ENCODE measurements around the gene TNS4. TPM values are rescaled to one million over a fixed set of nuclear protein-coding genes. Genes with fewer than 3 reads are reported as not detected.

TNS4 gene
- polyA plus RNA-seq, 4 donors = 3.0 TPM; not detected in 3

- no peak overlapping the region for H3K27ac ChIP-seq (ENCODE audit: low read depth in 1 of 3, low read length in 2 of 3)
- peaks cover 0 to 9% (median 0%) of the 10 kb centered on the region in 3 donors for H3K4me1 ChIP-seq (ENCODE audit: control insufficient read depth in 3 of 3, insufficient read depth in 2 of 3, low read depth in 1 of 3, low read length in 2 of 3)
- 81 to 86% (median 81%) methylated on average over 15 of the region's 15 CpGs for WGBS, 3 donors
- peaks cover 0 to 9% (median 2%) of the 10 kb centered on the region in 3 donors for H3K27me3 ChIP-seq (ENCODE audit: control insufficient read depth in 3 of 3, insufficient read depth in 3 of 3, low read length in 3 of 3)
- FAIRE-seq (no peak), DNase-seq (no peak)
- H3K36me3 ChIP-seq (ENCODE audit: control insufficient read depth in 3 of 3, insufficient read depth in 2 of 3, low read depth in 1 of 3, low read length in 3 of 3) = no peaks in the 10 kb centered on the region
- no peaks in the 10 kb centered on the region for H3K9me3 ChIP-seq (ENCODE audit: control insufficient read depth in 2 of 2, insufficient read depth in 1 of 2, low read depth in 1 of 2, low read length in 1 of 2)
- no peak overlapping the region for H3K4me3 ChIP-seq (ENCODE audit: low read depth in 1 of 3, low read length in 3 of 3)
These were observed 29.9 kb upstream of the TNS4 start for GRCh38 chr17:40531051-40531991.

- 91 to 98% (median 94%) methylated on average over 5 of the region's 5 CpGs for WGBS, 3 donors
- H3K4me3 ChIP-seq (ENCODE audit: low read depth in 1 of 3, low read length in 3 of 3) = no peak overlapping the region
- DNase-seq (no peak), FAIRE-seq (no peak)
- no peak overlapping the region for H3K27ac ChIP-seq (ENCODE audit: low read depth in 1 of 3, low read length in 2 of 3)
- H3K36me3 ChIP-seq (ENCODE audit: control insufficient read depth in 3 of 3, insufficient read depth in 2 of 3, low read depth in 1 of 3, low read length in 3 of 3) = no peaks in the 10 kb centered on the region
- H3K4me1 ChIP-seq (ENCODE audit: control insufficient read depth in 3 of 3, insufficient read depth in 2 of 3, low read depth in 1 of 3, low read length in 2 of 3) = peaks cover 0 to 9% (median 0%) of the 10 kb centered on the region in 3 donors
- H3K9me3 ChIP-seq (ENCODE audit: control insufficient read depth in 2 of 2, insufficient read depth in 1 of 2, low read depth in 1 of 2, low read length in 1 of 2) = no peaks in the 10 kb centered on the region
- H3K27me3 ChIP-seq (ENCODE audit: control insufficient read depth in 3 of 3, insufficient read depth in 3 of 3, low read length in 3 of 3) = peaks cover 0 to 9% (median 2%) of the 10 kb centered on the region in 3 donors
These were observed 29.1 kb upstream of the TNS4 start for GRCh38 chr17:40530531-40530994.

- H3K4me1 ChIP-seq (ENCODE audit: control insufficient read depth in 3 of 3, insufficient read depth in 2 of 3, low read depth in 1 of 3, low read length in 2 of 3) = peaks cover 0 to 9% (median 0%) of the 10 kb centered on the region in 3 donors
- H3K9me3 ChIP-seq (ENCODE audit: control insufficient read depth in 2 of 2, insufficient read depth in 1 of 2, low read depth in 1 of 2, low read length in 1 of 2) = no peaks in the 10 kb centered on the region
- H3K4me3 ChIP-seq (ENCODE audit: low read depth in 1 of 3, low read length in 3 of 3) = no peak overlapping the region
- H3K27ac ChIP-seq (ENCODE audit: low read depth in 1 of 3, low read length in 2 of 3) = no peak overlapping the region
- peaks cover 0 to 9% (median 2%) of the 10 kb centered on the region in 3 donors for H3K27me3 ChIP-seq (ENCODE audit: control insufficient read depth in 3 of 3, insufficient read depth in 3 of 3, low read length in 3 of 3)
- DNase-seq = no peak
- FAIRE-seq = no peak
- 94 to 97% (median 97%) methylated on average over 2 of the region's 2 CpGs for WGBS, 3 donors
- H3K36me3 ChIP-seq (ENCODE audit: control insufficient read depth in 3 of 3, insufficient read depth in 2 of 3, low read depth in 1 of 3, low read length in 3 of 3) = no peaks in the 10 kb centered on the region
These were observed 28.6 kb upstream of the TNS4 start for GRCh38 chr17:40529991-40530390.

- no peaks in the 10 kb centered on the region for H3K9me3 ChIP-seq (ENCODE audit: control insufficient read depth in 2 of 2, insufficient read depth in 1 of 2, low read depth in 1 of 2, low read length in 1 of 2)
- DNase-seq (no peak), FAIRE-seq (no peak)
- H3K27ac ChIP-seq (ENCODE audit: low read depth in 1 of 3, low read length in 2 of 3) = no peak overlapping the region
- H3K4me3 ChIP-seq (ENCODE audit: low read depth in 1 of 3, low read length in 3 of 3) = no peak overlapping the region
- peaks cover 0 to 9% (median 2%) of the 10 kb centered on the region in 3 donors for H3K27me3 ChIP-seq (ENCODE audit: control insufficient read depth in 3 of 3, insufficient read depth in 3 of 3, low read length in 3 of 3)
- WGBS, 3 donors = 86 to 91% (median 88%) methylated on average over 10 of the region's 10 CpGs
- H3K4me1 ChIP-seq (ENCODE audit: control insufficient read depth in 3 of 3, insufficient read depth in 2 of 3, low read depth in 1 of 3, low read length in 2 of 3) = peaks cover 0 to 9% (median 0%) of the 10 kb centered on the region in 3 donors
- H3K36me3 ChIP-seq (ENCODE audit: control insufficient read depth in 3 of 3, insufficient read depth in 2 of 3, low read depth in 1 of 3, low read length in 3 of 3) = no peaks in the 10 kb centered on the region
These were observed 27.4 kb upstream of the TNS4 start for GRCh38 chr17:40528692-40529417.

DNA sequence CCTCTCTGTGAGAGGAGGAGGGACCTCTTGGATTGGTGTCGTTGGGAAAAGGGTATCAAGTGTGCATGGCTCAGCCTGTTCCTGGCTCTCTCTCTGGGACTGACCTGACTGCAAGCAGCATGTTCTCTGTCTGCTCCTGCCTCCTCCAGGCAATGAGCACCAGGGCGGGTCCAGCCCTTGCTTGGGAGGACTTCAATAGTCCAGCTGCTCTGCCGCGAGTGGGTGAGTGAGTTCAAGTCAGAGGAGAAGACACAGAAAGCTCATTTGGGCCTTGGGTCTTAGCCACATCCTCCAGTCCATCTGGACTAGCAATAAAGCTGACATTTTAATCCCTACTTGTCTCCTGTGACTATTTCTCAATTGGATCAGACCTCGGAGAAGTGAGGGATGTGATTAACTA is 25.2 kb upstream of the TNS4 start:
- no peaks in the 10 kb centered on the region for H3K36me3 ChIP-seq (ENCODE audit: control insufficient read depth in 3 of 3, insufficient read depth in 2 of 3, low read depth in 1 of 3, low read length in 3 of 3)
- peaks cover 0 to 15% (median 2%) of the 10 kb centered on the region in 3 donors for H3K27me3 ChIP-seq (ENCODE audit: control insufficient read depth in 3 of 3, insufficient read depth in 3 of 3, low read length in 3 of 3)
- H3K27ac ChIP-seq (ENCODE audit: low read depth in 1 of 3, low read length in 2 of 3) = no peak overlapping the region
- H3K4me3 ChIP-seq (ENCODE audit: low read depth in 1 of 3, low read length in 3 of 3) = no peak overlapping the region
- H3K9me3 ChIP-seq (ENCODE audit: control insufficient read depth in 2 of 2, insufficient read depth in 1 of 2, low read depth in 1 of 2, low read length in 1 of 2) = no peaks in the 10 kb centered on the region
- no peak for DNase-seq
- H3K4me1 ChIP-seq (ENCODE audit: control insufficient read depth in 3 of 3, insufficient read depth in 2 of 3, low read depth in 1 of 3, low read length in 2 of 3) = no peaks in the 10 kb centered on the region
- no peak for FAIRE-seq
- 49 to 59% (median 54%) methylated on average over 5 of the region's 5 CpGs for WGBS, 3 donors

GRCh38 chr17:40525294-40525693 is 23.9 kb upstream of the TNS4 start:
- Histone ChIP-seq H3K9me3 (ENCODE audit: control insufficient read depth in 2 of 2, insufficient read depth in 1 of 2, low read depth in 1 of 2, low read length in 1 of 2) (no peaks in the 10 kb centered on the region), H3K36me3 (ENCODE audit: control insufficient read depth in 3 of 3, insufficient read depth in 2 of 3, low read depth in 1 of 3, low read length in 3 of 3) (no peaks in the 10 kb centered on the region), H3K4me3 (ENCODE audit: low read depth in 1 of 3, low read length in 3 of 3) (no peak overlapping the region), H3K4me1 (ENCODE audit: control insufficient read depth in 3 of 3, insufficient read depth in 2 of 3, low read depth in 1 of 3, low read length in 2 of 3) (no peaks in the 10 kb centered on the region), H3K27me3 (ENCODE audit: control insufficient read depth in 3 of 3, insufficient read depth in 3 of 3, low read length in 3 of 3) (peaks cover 0 to 22% (median under 1%) of the 10 kb centered on the region in 3 donors), H3K27ac (ENCODE audit: low read depth in 1 of 3, low read length in 2 of 3) (no peak overlapping the region)
- 97 to 98% (median 98%) methylated on average over 1 of the region's 1 CpG for WGBS, 3 donors
- DNase-seq (no peak), FAIRE-seq (no peak)

DNA sequence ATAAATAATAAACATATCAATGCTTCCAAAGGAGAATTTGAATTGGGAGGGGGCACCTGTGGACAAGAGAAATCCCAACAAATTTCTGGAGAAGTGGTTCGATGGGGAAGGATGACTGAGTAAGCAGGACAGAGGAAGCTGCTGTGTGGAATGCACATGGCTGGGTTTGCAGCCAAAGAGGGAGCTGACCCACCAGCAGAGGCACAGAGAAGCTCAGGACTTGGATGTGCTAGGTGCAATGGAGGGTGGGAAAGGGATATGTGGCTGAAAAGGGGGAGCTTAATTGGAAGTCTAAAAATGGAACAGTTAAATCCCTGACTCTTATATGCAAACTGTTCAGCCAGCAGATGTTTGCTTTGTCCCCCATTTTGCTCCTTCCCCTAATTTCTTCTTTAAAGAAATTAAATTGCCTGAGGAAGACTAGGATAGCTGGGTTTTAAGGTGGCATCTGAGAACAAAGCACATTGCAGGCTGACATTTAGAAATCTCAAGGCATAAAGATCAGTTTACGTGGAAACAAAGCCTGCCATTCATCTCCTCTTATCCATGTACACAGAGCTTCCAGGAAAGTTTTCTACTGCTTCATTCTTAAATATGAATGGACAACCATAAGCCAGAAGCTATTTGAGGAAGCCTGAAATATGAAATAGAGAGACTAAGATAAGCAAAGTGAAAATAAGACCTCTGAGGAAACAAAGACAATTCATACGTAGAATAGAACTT is 23.0 kb upstream of the TNS4 start:
- Histone ChIP-seq H3K4me3 (ENCODE audit: low read depth in 1 of 3, low read length in 3 of 3) (no peak overlapping the region), H3K27me3 (ENCODE audit: control insufficient read depth in 3 of 3, insufficient read depth in 3 of 3, low read length in 3 of 3) (peaks cover 0 to 22% (median 0%) of the 10 kb centered on the region in 3 donors), H3K27ac (ENCODE audit: low read depth in 1 of 3, low read length in 2 of 3) (no peak overlapping the region), H3K36me3 (ENCODE audit: control insufficient read depth in 3 of 3, insufficient read depth in 2 of 3, low read depth in 1 of 3, low read length in 3 of 3) (no peaks in the 10 kb centered on the region), H3K9me3 (ENCODE audit: control insufficient read depth in 2 of 2, insufficient read depth in 1 of 2, low read depth in 1 of 2, low read length in 1 of 2) (no peaks in the 10 kb centered on the region), H3K4me1 (ENCODE audit: control insufficient read depth in 3 of 3, insufficient read depth in 2 of 3, low read depth in 1 of 3, low read length in 2 of 3) (no peaks in the 10 kb centered on the region)
- DNase-seq (no peak), FAIRE-seq (no peak)
- 35 to 59% (median 44%) methylated on average over 3 of the region's 3 CpGs for whole genome bisulfite sequencing, 3 donors

GRCh38 chr17:40522961-40523310 is 21.5 kb upstream of the TNS4 start:
- H3K36me3 ChIP-seq (ENCODE audit: control insufficient read depth in 3 of 3, insufficient read depth in 2 of 3, low read depth in 1 of 3, low read length in 3 of 3) = no peaks in the 10 kb centered on the region
- H3K27ac ChIP-seq (ENCODE audit: low read depth in 1 of 3, low read length in 2 of 3) = peak overlapping the region in 1 of 3 donors; percentile 63
- FAIRE-seq (no peak), DNase-seq (no peak)
- no peaks in the 10 kb centered on the region for H3K4me1 ChIP-seq (ENCODE audit: control insufficient read depth in 3 of 3, insufficient read depth in 2 of 3, low read depth in 1 of 3, low read length in 2 of 3)
- whole genome bisulfite sequencing, 3 donors = 84 to 97% (median 95%) methylated on average over 5 of the region's 5 CpGs
- H3K4me3 ChIP-seq (ENCODE audit: low read depth in 1 of 3, low read length in 3 of 3) = no peak overlapping the region
- no peaks in the 10 kb centered on the region for H3K9me3 ChIP-seq (ENCODE audit: control insufficient read depth in 2 of 2, insufficient read depth in 1 of 2, low read depth in 1 of 2, low read length in 1 of 2)
- H3K27me3 ChIP-seq (ENCODE audit: control insufficient read depth in 3 of 3, insufficient read depth in 3 of 3, low read length in 3 of 3) = peaks cover 0 to 22% (median 0%) of the 10 kb centered on the region in 3 donors
